Measurements from ENCODE around the gene NCEH1. TPM values are rescaled to one million over a fixed set of nuclear protein-coding genes. Genes with fewer than 3 reads are reported as not detected.

NCEH1 gene
- total and polyA plus RNA-seq, 2 of the 13 experiments (the other 11 are each of a cell fraction or from before 2014, with no cell fraction given), result 12.9 to 21.4 TPM

DNA sequence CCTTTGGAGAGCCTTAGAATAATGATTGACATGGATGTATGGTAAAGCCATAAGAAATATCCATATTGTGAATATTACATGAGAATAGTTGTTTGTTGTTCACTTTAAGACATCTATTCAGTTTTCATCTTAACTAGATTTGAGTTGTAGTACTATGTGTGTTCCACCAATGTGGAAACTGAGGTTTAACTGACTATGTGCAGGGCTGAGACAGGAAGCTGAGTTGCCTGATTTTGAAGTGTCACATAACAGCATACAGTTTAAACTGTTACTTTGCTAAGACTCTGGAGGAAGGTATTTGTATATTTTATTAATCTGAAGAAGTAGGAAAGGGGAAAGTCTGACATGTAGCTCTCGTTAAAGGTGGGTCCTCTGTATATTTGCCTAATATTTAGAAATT, 41.8 kb upstream of the NCEH1 start:
- Histone ChIP-seq H3K4me2 (ENCODE audit: low read depth, low read length) (peak overlapping the region; percentile 72), H2AFZ (ENCODE audit: low read length) (no peak overlapping the region), H3K27ac (ENCODE audit: extremely low read length, insufficient read depth, low read length) (no peak overlapping the region), H3K9me3 (ENCODE audit: low read length) (no peaks in the 10 kb centered on the region), H3K9ac (ENCODE audit: insufficient read depth, low read depth, low read length) (0 out of 2 replicates have a peak overlapping the region, but pooled peaks have one; percentile 1), H4K20me1 (ENCODE audit: insufficient read depth, low read length) (no peaks in the 10 kb centered on the region; the same call in 1 of the 2 replicates), H3K36me3 (replicated peaks in 1 of 2; ENCODE audit: control insufficient read depth in 1 of 2, insufficient read depth in 2 of 2, low read length in 2 of 2) (peaks cover 1 to 18% of the 10 kb centered on the region in 2 experiments; a peak in 2 of 5 replicates), H3K4me1 (ENCODE audit: insufficient read depth, low read length) (peaks cover 59% of the 10 kb centered on the region), H3K4me3 (replicated peaks in 1 of 3; ENCODE audit: insufficient read depth in 1 of 3, low read depth in 2 of 3, low read length in 3 of 3) (peak overlapping the region in 2 of 3 experiments; percentile 94 to 96; a peak in 2 of 6 replicates), H3K27me3 (ENCODE audit: control insufficient read depth in 1 of 2, insufficient read depth in 2 of 2, low read length in 2 of 2) (no peaks in the 10 kb centered on the region; a peak in 1 of 5 replicates), H3K79me2 (ENCODE audit: insufficient read depth, low read length) (peaks cover 47% of the 10 kb centered on the region)
- ATAC-seq (no peak), FAIRE-seq (no peak), DNase-seq (ENCODE audit: low spot score) (no peak)
- 97% methylated on average over 1 of the region's 1 CpG for WGBS (ENCODE audit: low lambda C conversion rate)
- no peak for TF ChIP-seq ZNF550 (CRISPR knock-in tag; IDR thresholded peaks at IDR 0.05; ENCODE audit: borderline replicate concordance)
- TF ChIP-seq, protein P1, sequence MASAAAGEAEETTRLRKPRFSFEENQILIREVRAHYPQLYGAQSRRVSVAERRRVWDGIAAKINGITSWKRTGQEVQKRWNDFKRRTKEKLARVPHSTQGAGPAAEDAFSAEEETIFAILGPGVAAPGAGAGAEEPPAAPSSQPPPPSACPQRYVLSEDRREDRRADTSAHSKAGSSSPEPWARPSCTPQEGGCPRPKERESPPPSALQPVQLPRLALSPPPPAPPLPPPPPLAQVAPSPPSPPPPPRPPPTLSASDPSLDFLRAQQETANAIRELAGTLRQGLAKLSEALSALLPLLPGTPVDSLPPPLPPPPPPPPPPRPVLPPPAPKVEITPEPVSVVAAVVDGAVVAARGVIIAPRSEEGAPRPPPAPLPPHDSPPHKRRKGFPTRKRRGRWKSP (CRISPR knock-in tag; IDR thresholded peaks at IDR 0.05), result no peak
- no peak for TF ChIP-seq HNRNPLL (IDR thresholded peaks at IDR 0.05; ENCODE audit: low read depth, low read length, poor library complexity, severe bottlenecking)
- no peak for TF ChIP-seq ZNF709 (CRISPR knock-in tag; IDR thresholded peaks at IDR 0.05)
- TF ChIP-seq CENPX (CRISPR knock-in tag; IDR thresholded peaks at IDR 0.05), result no peak
- TF ChIP-seq ZNF747 (CRISPR knock-in tag; IDR thresholded peaks at IDR 0.05; ENCODE audit: borderline replicate concordance), result no peak
- TF ChIP-seq ZNF678 (CRISPR knock-in tag; IDR thresholded peaks at IDR 0.05), result no peak
- TF ChIP-seq, protein P2, sequence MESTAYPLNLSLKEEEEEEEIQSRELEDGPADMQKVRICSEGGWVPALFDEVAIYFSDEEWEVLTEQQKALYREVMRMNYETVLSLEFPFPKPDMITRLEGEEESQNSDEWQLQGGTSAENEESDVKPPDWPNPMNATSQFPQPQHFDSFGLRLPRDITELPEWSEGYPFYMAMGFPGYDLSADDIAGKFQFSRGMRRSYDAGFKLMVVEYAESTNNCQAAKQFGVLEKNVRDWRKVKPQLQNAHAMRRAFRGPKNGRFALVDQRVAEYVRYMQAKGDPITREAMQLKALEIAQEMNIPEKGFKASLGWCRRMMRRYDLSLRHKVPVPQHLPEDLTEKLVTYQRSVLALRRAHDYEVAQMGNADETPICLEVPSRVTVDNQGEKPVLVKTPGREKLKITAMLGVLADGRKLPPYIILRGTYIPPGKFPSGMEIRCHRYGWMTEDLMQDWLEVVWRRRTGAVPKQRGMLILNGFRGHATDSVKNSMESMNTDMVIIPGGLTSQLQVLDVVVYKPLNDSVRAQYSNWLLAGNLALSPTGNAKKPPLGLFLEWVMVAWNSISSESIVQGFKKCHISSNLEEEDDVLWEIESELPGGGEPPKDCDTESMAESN (CRISPR knock-in tag; conservative IDR thresholded peaks at IDR 0.05), result no peak
- no peak for TF ChIP-seq ZSCAN21 (CRISPR knock-in tag; IDR thresholded peaks at IDR 0.05; ENCODE audit: borderline replicate concordance)
- in situ Hi-C loops (cut with HindIII; ENCODE audit: extremely low pct_ligation_motif_present, low pct_unique_long_range_greater_than_20kb), result no loop called here
- intact Hi-C loops (cut with micrococcal nuclease; ENCODE audit: unreplicated experiment), result no loop called here
- ChIA-PET CTCF (ENCODE audit: low intra/inter-chr PET ratio, low total read pairs) (no interaction called here), POLR2A (no interaction called here)
- BruUV-seq (replicated peaks), result no TSS peak
